ENCODE data around the gene AOAH. TPM values are rescaled to one million over a fixed set of nuclear protein-coding genes. Genes with fewer than 3 reads are reported as not detected.

AOAH gene
- total and polyA plus RNA-seq, 2 donors from 2014 or later, result 2.7 to 24.7 TPM

DNA sequence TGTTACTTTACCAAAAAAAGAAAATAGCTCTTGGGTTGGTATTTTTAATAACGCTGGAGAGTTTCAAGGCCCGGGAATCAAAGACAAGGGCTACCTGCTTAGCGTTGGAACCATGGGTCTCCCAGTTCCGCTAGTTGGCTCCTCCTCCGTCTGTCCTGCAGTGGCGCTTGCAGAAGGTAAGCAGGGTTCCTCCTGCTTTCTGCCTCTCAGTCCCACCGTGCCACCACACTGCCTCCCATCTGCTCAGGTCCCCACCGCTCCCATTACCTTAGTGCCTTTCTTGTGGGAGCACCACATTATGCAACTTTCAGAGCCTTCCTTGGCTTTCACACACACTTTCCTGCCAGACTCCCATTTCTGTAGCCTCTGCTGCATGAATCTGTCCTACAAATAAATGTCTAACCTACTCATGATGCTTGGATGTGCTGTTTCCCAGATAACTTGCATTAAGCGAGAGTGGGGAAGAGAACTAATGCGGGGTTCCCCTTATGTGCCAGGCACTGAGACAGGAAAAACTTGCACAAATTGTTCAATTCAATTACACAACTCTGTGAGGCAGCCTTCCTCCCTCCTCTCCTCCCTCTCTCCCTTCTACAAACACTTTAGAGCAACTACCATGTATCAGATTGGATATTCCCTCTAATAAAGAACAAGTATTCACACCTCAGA lies 124.5 kb downstream of the AOAH start:
- DNase-seq (no peak), FAIRE-seq (no peak)
- TF ChIP-seq, protein P1, sequence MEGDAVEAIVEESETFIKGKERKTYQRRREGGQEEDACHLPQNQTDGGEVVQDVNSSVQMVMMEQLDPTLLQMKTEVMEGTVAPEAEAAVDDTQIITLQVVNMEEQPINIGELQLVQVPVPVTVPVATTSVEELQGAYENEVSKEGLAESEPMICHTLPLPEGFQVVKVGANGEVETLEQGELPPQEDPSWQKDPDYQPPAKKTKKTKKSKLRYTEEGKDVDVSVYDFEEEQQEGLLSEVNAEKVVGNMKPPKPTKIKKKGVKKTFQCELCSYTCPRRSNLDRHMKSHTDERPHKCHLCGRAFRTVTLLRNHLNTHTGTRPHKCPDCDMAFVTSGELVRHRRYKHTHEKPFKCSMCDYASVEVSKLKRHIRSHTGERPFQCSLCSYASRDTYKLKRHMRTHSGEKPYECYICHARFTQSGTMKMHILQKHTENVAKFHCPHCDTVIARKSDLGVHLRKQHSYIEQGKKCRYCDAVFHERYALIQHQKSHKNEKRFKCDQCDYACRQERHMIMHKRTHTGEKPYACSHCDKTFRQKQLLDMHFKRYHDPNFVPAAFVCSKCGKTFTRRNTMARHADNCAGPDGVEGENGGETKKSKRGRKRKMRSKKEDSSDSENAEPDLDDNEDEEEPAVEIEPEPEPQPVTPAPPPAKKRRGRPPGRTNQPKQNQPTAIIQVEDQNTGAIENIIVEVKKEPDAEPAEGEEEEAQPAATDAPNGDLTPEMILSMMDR (IDR thresholded peaks at IDR 0.05; ENCODE audit: borderline replicate concordance, extremely low read depth, insufficient read depth), result no peak
- H3K9me3 ChIP-seq (ENCODE audit: control insufficient read depth in 2 of 3, insufficient read depth in 1 of 3, low read length in 3 of 3), result no peaks in the 10 kb centered on the region
- H3K27ac ChIP-seq (ENCODE audit: low read depth in 2 of 2, low read length in 2 of 2), result no peak overlapping the region
- no peaks in the 10 kb centered on the region for H3K36me3 ChIP-seq (ENCODE audit: control insufficient read depth in 2 of 3, insufficient read depth in 3 of 3, low read length in 3 of 3)
- H3K9ac ChIP-seq (ENCODE audit: low read length in 3 of 3), result no peak overlapping the region
- no peaks in the 10 kb centered on the region for H3K4me1 ChIP-seq (ENCODE audit: control insufficient read depth in 2 of 3, insufficient read depth in 2 of 3, low read depth in 1 of 3, low read length in 3 of 3)
- no peaks in the 10 kb centered on the region for H3K27me3 ChIP-seq (ENCODE audit: control insufficient read depth, insufficient read depth, low read length)
- intact Hi-C loops (cut with DNase I), result no loop called here
- no peak overlapping the region for H3K4me3 ChIP-seq (ENCODE audit: low read length in 3 of 3)

DNA sequence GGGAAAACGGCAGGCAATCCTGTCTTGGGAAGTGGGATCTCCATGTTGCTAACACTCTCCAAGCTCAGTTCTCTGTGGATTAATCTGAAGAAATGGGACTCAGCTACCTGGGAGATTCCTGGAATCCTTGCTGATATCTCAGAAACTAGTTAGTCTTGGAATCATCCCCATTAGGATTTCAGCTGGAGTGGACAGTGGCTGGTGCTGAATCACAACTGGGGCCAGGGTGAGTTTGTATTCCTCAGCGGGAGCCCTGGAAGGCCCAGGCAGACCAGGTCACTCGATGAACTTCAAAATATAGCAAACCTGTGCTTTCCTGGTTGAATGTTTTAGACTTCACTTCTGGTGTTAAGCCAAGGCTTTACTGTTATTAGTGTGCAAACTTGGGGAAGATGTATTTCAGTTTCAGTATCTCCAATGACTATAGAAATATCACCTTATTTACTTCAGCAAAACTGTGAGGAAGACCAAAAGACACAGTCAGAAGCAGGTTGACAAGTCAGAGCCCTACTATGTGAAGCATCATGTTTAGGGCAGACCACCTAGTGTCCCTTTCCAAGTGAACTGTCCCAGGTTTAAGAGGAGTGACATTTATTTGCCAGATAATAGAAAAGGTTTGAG lies 126.1 kb downstream of the AOAH start:
- TF ChIP-seq, protein P1 (IDR thresholded peaks at IDR 0.05; ENCODE audit: borderline replicate concordance, extremely low read depth, insufficient read depth), result no peak
- intact Hi-C loops (cut with DNase I), result no loop called here
- FAIRE-seq, result no peak

DNA sequence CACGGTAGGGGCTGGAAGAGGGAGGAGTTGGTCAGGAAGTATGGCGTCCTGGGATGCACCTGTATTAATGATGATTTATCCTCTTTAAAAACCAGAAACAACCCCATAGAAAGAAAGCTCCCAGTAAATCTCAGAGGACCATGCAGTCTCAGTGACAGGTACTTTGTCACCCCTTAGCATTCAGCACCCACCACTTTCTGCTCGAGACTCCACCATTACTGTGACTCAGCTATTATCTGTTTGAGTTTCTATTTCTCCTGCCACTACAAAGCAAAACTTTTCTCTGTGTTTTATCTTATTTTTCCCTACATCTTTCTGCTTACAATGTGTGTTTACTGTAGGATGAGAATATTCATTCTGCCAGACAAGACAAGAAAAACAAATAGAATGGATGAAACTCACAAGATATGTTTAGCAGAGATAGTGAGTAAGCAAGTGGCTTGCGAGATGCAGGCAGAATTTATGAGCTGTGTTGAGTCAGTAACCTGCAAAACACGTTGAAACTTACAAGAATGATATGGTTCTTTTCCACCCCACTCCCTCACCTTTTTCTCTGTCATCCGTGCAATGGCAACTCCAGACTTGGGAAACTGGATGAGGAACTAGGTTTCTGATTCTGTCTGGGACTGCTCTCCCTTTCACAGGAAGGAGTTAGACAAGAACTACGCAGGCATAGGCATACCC lies 127.1 kb downstream of the AOAH start:
- Histone ChIP-seq H3K4me1 (ENCODE audit: control insufficient read depth in 2 of 3, insufficient read depth in 2 of 3, low read depth in 1 of 3, low read length in 3 of 3) (no peaks in the 10 kb centered on the region), H3K4me3 (ENCODE audit: low read length in 3 of 3) (no peak overlapping the region), H3K27me3 (ENCODE audit: control insufficient read depth, insufficient read depth, low read length) (no peaks in the 10 kb centered on the region), H3K9me3 (ENCODE audit: control insufficient read depth in 2 of 3, insufficient read depth in 1 of 3, low read length in 3 of 3) (no peaks in the 10 kb centered on the region), H3K27ac (ENCODE audit: low read depth in 2 of 2, low read length in 2 of 2) (no peak overlapping the region), H3K9ac (ENCODE audit: low read length in 3 of 3) (no peak overlapping the region), H3K36me3 (ENCODE audit: control insufficient read depth in 2 of 3, insufficient read depth in 3 of 3, low read length in 3 of 3) (no peaks in the 10 kb centered on the region)
- no peak for DNase-seq
- intact Hi-C loops (cut with DNase I), result no loop called here
- TF ChIP-seq, protein P1 (IDR thresholded peaks at IDR 0.05; ENCODE audit: borderline replicate concordance, extremely low read depth, insufficient read depth), result no peak
- no peak for FAIRE-seq

More for the DNA sequence above, 126.1 kb downstream of the AOAH start:
- Histone ChIP-seq H3K27ac (ENCODE audit: low read depth in 2 of 2, low read length in 2 of 2) (no peak overlapping the region), H3K36me3 (ENCODE audit: control insufficient read depth in 2 of 3, insufficient read depth in 3 of 3, low read length in 3 of 3) (no peaks in the 10 kb centered on the region), H3K9me3 (ENCODE audit: control insufficient read depth in 2 of 3, insufficient read depth in 1 of 3, low read length in 3 of 3) (no peaks in the 10 kb centered on the region), H3K4me3 (ENCODE audit: low read length in 3 of 3) (no peak overlapping the region), H3K9ac (ENCODE audit: low read length in 3 of 3) (no peak overlapping the region), H3K27me3 (ENCODE audit: control insufficient read depth, insufficient read depth, low read length) (no peaks in the 10 kb centered on the region), H3K4me1 (ENCODE audit: control insufficient read depth in 2 of 3, insufficient read depth in 2 of 3, low read depth in 1 of 3, low read length in 3 of 3) (no peaks in the 10 kb centered on the region)
- DNase-seq, result peak in 2 of 5 donors; percentile 15 to 39

Measured in kidney (tissue), 14 donors.